HUES64 (cell line): Measurements from ENCODE around the gene FMC1. TPM values are rescaled to one million over a fixed set of nuclear protein-coding genes. Genes with fewer than 3 reads are reported as not detected.

Experiments
- H3K27ac ChIP-seq: 2 replicates; pipeline ENCODE4 v1.7.0; 2013; ENCODE audit warnings: low read depth, low read length, inconsistent platforms
- H3K27me3 ChIP-seq: 2 replicates; pipeline ENCODE4 v1.6.1; 2013; ENCODE audit warnings: mild to moderate bottlenecking, low read length; ENCODE audit not compliant: insufficient read depth
- H3K36me3 ChIP-seq: 2 replicates; pipeline ENCODE4 v1.6.1; 2013; ENCODE audit warnings: mild to moderate bottlenecking, low read length; ENCODE audit not compliant: insufficient read depth
- H3K4me1 ChIP-seq: 2 replicates; pipeline ENCODE4 v1.6.1; 2013; ENCODE audit warnings: mild to moderate bottlenecking, low read length, moderate library complexity; ENCODE audit not compliant: insufficient read depth
- H3K4me3 ChIP-seq: 2 replicates; pipeline ENCODE4 v1.5.1; 2013; ENCODE audit warnings: mild to moderate bottlenecking, low read length, moderate library complexity
- H3K9ac ChIP-seq: 2 replicates; pipeline ENCODE4 v1.6.1; 2013; ENCODE audit warnings: mild to moderate bottlenecking, low read depth, low read length
- H3K9me3 ChIP-seq: 2 replicates; pipeline ENCODE4 v1.6.1; 2013; ENCODE audit warnings: low read depth, low read length; ENCODE audit not compliant: insufficient read depth
- WGBS: fragments of 150-250, 120-280 bp; methylation state at CpG from one replicate; pipeline ENCODE4 v1.1.7; 2013; ENCODE audit warnings: missing lambda C conversion rate; 5-methylcytosine and 5-hydroxymethylcytosine counted together
- polyA plus RNA-seq, 2 experiments: library from polyadenylated mRNA; stranded (reverse); fragments of 50-300 nt; gene quantifications; one replicate each; pipeline ENCODE4 v1.2.3, GENCODE V29; 2013

FMC1 gene
- 22.6 TPM for polyA plus RNA-seq (2013, experiment 1 of 2)
- 28.1 TPM for polyA plus RNA-seq (2013, experiment 2 of 2)

GRCh38 chr7:139341058-139341775 lies at the start of gene FMC1:
Gene FMC1 (plus strand): TSS chr7:139341337. CDS start chr7:139341385, 48 bp downstream.
- peaks cover 11% of the 10 kb centered on the region for H3K36me3 ChIP-seq
- H3K4me1 ChIP-seq, result no peaks in the 10 kb centered on the region
- H3K9me3 ChIP-seq, result peaks cover 5% of the 10 kb centered on the region; the same call in 1 of the 2 replicates
- H3K4me3 ChIP-seq, result peak within 1 kb of the TSS; percentile 93
- peak within 1 kb of the TSS; percentile 99 for H3K9ac ChIP-seq
- H3K27ac ChIP-seq, result peak within 1 kb of the TSS; percentile 100
- H3K27me3 ChIP-seq, result no peaks in the 10 kb centered on the region
- under 1% methylated on average over 54 of the region's 54 CpGs for whole genome bisulfite sequencing

GRCh38 chr7:139292821-139293220 lies 48.3 kb upstream of the FMC1 start:
- Histone ChIP-seq H3K27me3 (no peaks in the 10 kb centered on the region), H3K4me1 (no peaks in the 10 kb centered on the region), H3K9me3 (no peaks in the 10 kb centered on the region), H3K36me3 (peaks cover 49% of the 10 kb centered on the region), H3K27ac (no peak overlapping the region), H3K4me3 (no peak overlapping the region), H3K9ac (no peak overlapping the region)
- 95% methylated on average over 7 of the region's 7 CpGs for WGBS

DNA sequence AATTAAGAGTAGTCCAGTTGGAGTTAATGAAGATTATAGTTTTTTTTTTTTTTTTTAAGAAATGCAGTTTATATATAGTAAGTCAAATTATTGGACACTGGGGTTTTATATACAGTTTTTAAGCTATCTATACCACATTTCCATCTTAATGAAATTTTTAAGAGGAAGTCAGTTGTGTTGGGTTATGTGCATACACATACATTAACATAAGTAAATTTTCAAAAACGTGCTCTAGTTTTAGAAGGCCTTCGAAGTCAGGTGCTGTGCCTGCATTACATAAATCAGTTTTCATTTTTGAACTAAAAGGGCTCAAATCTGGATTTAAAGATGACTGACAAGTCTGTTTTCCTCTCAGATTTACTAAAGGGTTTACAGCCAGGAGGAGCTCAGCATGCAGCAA lies 47.6 kb upstream of the FMC1 start:
- H3K9me3 ChIP-seq, result no peaks in the 10 kb centered on the region
- no peaks in the 10 kb centered on the region for H3K4me1 ChIP-seq
- no peak overlapping the region for H3K9ac ChIP-seq
- H3K36me3 ChIP-seq, result peaks cover 51% of the 10 kb centered on the region
- H3K4me3 ChIP-seq, result no peak overlapping the region
- no peak overlapping the region for H3K27ac ChIP-seq
- H3K27me3 ChIP-seq, result no peaks in the 10 kb centered on the region
- WGBS, result 89% methylated on average over 2 of the region's 2 CpGs

- no peak overlapping the region for H3K27ac ChIP-seq
- H3K4me1 ChIP-seq, result no peaks in the 10 kb centered on the region
- H3K27me3 ChIP-seq, result no peaks in the 10 kb centered on the region
- H3K9me3 ChIP-seq, result no peaks in the 10 kb centered on the region
- H3K9ac ChIP-seq, result no peak overlapping the region
- H3K4me3 ChIP-seq, result no peak overlapping the region
- peaks cover 57% of the 10 kb centered on the region for H3K36me3 ChIP-seq
- WGBS, result 95% methylated on average over 4 of the region's 4 CpGs
Observed at GRCh38 chr7:139294241-139294640, 46.9 kb upstream of the FMC1 start.

DNA sequence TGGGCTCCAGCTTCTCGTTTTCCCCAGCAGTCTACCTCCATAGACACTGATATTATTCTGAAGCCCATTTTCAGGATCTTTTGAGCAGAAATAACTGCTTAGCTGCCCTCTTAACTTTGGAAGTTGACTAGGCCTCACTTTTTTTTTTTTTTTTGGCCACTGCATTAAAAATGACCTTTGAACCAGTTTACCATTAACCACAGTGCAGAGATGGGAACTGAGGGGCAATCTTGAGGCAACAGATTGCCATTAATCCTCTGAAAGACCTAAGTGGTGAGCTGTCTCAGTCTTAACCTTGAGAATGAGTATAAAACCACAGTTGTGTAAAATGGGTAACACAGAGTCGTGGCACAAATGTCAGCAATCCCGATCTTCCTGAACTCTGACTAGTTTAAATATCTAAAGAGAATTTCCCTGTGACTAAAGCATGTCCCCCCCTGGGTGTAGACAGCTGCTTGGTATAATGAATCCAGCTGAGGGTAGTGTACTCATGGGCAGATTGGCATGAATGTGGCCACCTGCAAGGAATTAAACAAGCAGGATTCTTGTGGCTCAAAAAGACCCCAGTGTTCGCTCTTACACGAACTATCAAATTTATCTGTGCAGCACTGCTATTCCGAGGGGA lies 46.1 kb upstream of the FMC1 start:
- Histone ChIP-seq H3K27ac (no peak overlapping the region), H3K27me3 (no peaks in the 10 kb centered on the region), H3K4me3 (no peak overlapping the region), H3K9me3 (no peaks in the 10 kb centered on the region), H3K4me1 (no peaks in the 10 kb centered on the region), H3K9ac (no peak overlapping the region), H3K36me3 (peaks cover 66% of the 10 kb centered on the region)
- 98% methylated on average over 6 of the region's 6 CpGs for WGBS

GRCh38 chr7:139297795-139298194 lies 43.3 kb upstream of the FMC1 start:
- 90% methylated on average over 6 of the region's 6 CpGs for WGBS
- Histone ChIP-seq H3K9ac (no peak overlapping the region), H3K27me3 (no peaks in the 10 kb centered on the region), H3K36me3 (peaks cover 74% of the 10 kb centered on the region), H3K27ac (no peak overlapping the region), H3K9me3 (no peaks in the 10 kb centered on the region), H3K4me3 (no peak overlapping the region), H3K4me1 (no peaks in the 10 kb centered on the region)

GRCh38 chr7:139299296-139299695 lies 41.8 kb upstream of the FMC1 start:
- WGBS, result 96% methylated on average over 2 of the region's 2 CpGs
- no peaks in the 10 kb centered on the region for H3K27me3 ChIP-seq
- peaks cover 65% of the 10 kb centered on the region for H3K36me3 ChIP-seq
- H3K9ac ChIP-seq, result no peak overlapping the region
- 0 out of 2 replicates have a peak, but pooled peaks cover 4% of the 10 kb centered on the region for H3K4me1 ChIP-seq
- H3K27ac ChIP-seq, result no peak overlapping the region
- no peaks in the 10 kb centered on the region for H3K9me3 ChIP-seq
- no peak overlapping the region for H3K4me3 ChIP-seq

DNA sequence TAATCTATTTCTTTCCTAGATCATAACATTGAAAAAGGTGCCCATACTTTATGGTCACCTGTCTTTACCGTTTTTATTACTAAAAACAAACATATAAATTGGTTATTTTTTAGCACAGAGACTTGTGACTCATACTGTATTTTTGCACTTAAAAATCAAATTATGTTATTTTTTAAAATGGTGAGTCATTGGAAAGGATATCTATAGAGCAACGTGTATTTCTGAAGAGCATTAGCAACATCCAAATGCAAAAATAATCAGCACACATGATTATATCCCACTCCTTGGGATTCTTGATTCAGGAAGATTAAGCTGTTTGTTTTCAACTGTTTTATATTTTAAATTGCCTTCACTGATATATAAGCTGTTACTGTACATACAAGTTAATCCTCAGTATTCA lies 40.7 kb upstream of the FMC1 start:
- peaks cover 54% of the 10 kb centered on the region for H3K36me3 ChIP-seq

DNA sequence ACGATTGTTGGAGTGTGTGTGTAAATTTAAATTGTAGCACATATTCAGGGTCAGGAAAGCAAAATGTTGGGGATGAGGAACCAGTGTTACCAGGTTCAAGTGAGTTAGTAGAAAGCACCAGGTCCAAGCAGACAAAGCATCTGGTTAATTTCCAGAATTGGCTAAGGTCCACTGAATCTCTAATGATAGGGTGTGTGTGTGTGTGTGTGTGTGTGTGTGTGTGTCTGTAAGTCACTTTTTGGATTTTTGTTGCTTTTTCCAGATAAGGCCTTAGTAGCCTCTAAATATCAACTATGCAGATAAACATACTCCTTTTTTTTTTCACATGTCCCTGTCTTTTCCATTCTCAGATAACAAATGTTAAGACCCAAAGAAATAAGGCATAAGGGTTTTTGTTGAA lies 36.6 kb upstream of the FMC1 start:
- 0 out of 2 replicates have a peak, but pooled peaks cover 4% of the 10 kb centered on the region for H3K4me1 ChIP-seq
- WGBS, result 93% methylated on average over 1 of the region's 1 CpG
- peaks cover 33% of the 10 kb centered on the region for H3K36me3 ChIP-seq
- H3K27me3 ChIP-seq, result no peaks in the 10 kb centered on the region
- H3K27ac ChIP-seq, result no peak overlapping the region
- H3K4me3 ChIP-seq, result no peak overlapping the region
- H3K9ac ChIP-seq, result no peak overlapping the region
- no peaks in the 10 kb centered on the region for H3K9me3 ChIP-seq

More for the DNA sequence above, 40.7 kb upstream of the FMC1 start:
- no peak overlapping the region for H3K27ac ChIP-seq
- no peak overlapping the region for H3K9ac ChIP-seq
- WGBS, result 100% methylated on average over 1 of the region's 2 CpGs
- H3K4me1 ChIP-seq, result 0 out of 2 replicates have a peak, but pooled peaks cover 4% of the 10 kb centered on the region
- no peaks in the 10 kb centered on the region for H3K9me3 ChIP-seq
- H3K27me3 ChIP-seq, result no peaks in the 10 kb centered on the region
- no peak overlapping the region for H3K4me3 ChIP-seq

GRCh38 chr7:139317939-139318505 lies 23.1 kb upstream of the FMC1 start:
- Histone ChIP-seq H3K36me3 (no peaks in the 10 kb centered on the region), H3K27me3 (no peaks in the 10 kb centered on the region), H3K9me3 (no peaks in the 10 kb centered on the region), H3K4me1 (no peaks in the 10 kb centered on the region), H3K27ac (no peak overlapping the region), H3K9ac (no peak overlapping the region), H3K4me3 (no peak overlapping the region)
- WGBS, result 93% methylated on average over 5 of the region's 5 CpGs

GRCh38 chr7:139321071-139321745 lies 19.9 kb upstream of the FMC1 start:
- no peaks in the 10 kb centered on the region for H3K9me3 ChIP-seq
- H3K4me3 ChIP-seq, result no peak overlapping the region
- H3K4me1 ChIP-seq, result no peaks in the 10 kb centered on the region
- H3K27me3 ChIP-seq, result no peaks in the 10 kb centered on the region
- no peak overlapping the region for H3K27ac ChIP-seq
- no peak overlapping the region for H3K9ac ChIP-seq
- WGBS, result 79% methylated on average over 11 of the region's 11 CpGs
- H3K36me3 ChIP-seq, result no peaks in the 10 kb centered on the region
